GM23338 (cell line): ENCODE measurements around the gene PCBP3. TPM values are rescaled to one million over a fixed set of nuclear protein-coding genes. Genes with fewer than 3 reads are reported as not detected.

Experiments
- ATAC-seq: fragments of 200-7000 bp; cut with Tn5 transposase; 3 replicates; pipeline ENCODE4 v1.9.1; 2020
- DNase-seq: peaks from one replicate; pipeline ENCODE4 v3.0.0-alpha.2; 2015; ENCODE audit warnings: low spot score
- H2AFZ ChIP-seq: fragments of 200-600 bp; sonication (generic); 2 replicates; pipeline ENCODE4 v1.8.0; 2016; ENCODE audit warnings: antibody characterized with exemption, mild to moderate bottlenecking, moderate library complexity
- H3F3A ChIP-seq: fragments of 200-600 bp; sonication (generic); replicated peaks from 2 replicates; pipeline ENCODE4 v1.8.0; 2017; ENCODE audit warnings: antibody characterized with exemption, mixed run types, low read depth
- H3K27ac ChIP-seq: fragments of 200-600 bp; sonication (generic); 2 replicates; pipeline ENCODE4 v1.6.1; 2016; ENCODE audit warnings: low read depth
- H3K27me3 ChIP-seq: fragments of 200-600 bp; sonication (generic); 2 replicates; pipeline ENCODE4 v1.8.0; 2016; ENCODE audit warnings: mild to moderate bottlenecking, mixed run types, moderate library complexity; ENCODE audit not compliant: insufficient read depth
- H3K36me3 ChIP-seq: fragments of 200-600 bp; sonication (generic); 2 replicates; pipeline ENCODE4 v1.8.0; 2016; ENCODE audit warnings: mild to moderate bottlenecking; ENCODE audit not compliant: insufficient read depth
- H3K4me1 ChIP-seq: fragments of 200-600 bp; sonication (generic); 2 replicates; pipeline ENCODE4 v1.8.0; 2016; ENCODE audit warnings: mild to moderate bottlenecking, moderate library complexity; ENCODE audit not compliant: insufficient read depth
- H3K4me2 ChIP-seq: fragments of 200-600 bp; sonication (generic); 2 replicates; pipeline ENCODE4 v1.7.1; 2017; ENCODE audit warnings: mixed run types
- H3K4me3 ChIP-seq: fragments of 200-600 bp; sonication (generic); 2 replicates; pipeline ENCODE4 v1.6.1; 2016; ENCODE audit warnings: mixed run types
- H3K79me2 ChIP-seq: fragments of 200-600 bp; sonication (generic); replicated peaks from 2 replicates; pipeline ENCODE4 v1.8.0; 2017; ENCODE audit warnings: mild to moderate bottlenecking; ENCODE audit not compliant: insufficient read depth
- H3K9me2 ChIP-seq: fragments of 200-600 bp; sonication (generic); 2 replicates; pipeline ENCODE4 v1.8.0; 2017; ENCODE audit not compliant: insufficient read depth
- H4K20me1 ChIP-seq: fragments of 200-600 bp; sonication (generic); replicated peaks from 2 replicates; pipeline ENCODE4 v1.8.0; 2017; ENCODE audit warnings: mild to moderate bottlenecking; ENCODE audit not compliant: insufficient read depth
- H3K27ac Mint-ChIP-seq: 2 replicates; pipeline ENCODE4 v1.8.0; 2020; ENCODE audit warnings: inconsistent platforms, mild to moderate bottlenecking, moderate library complexity, mixed read lengths
- H3K27me3 Mint-ChIP-seq: 3 replicates; pipeline ENCODE4 v1.8.0; 2022; ENCODE audit warnings: low read depth, mild to moderate bottlenecking, moderate library complexity, mixed read lengths, inconsistent platforms; ENCODE audit not compliant: insufficient read depth, poor library complexity
- H3K36me3 Mint-ChIP-seq: 3 replicates; pipeline ENCODE4 v1.8.0; 2021; ENCODE audit warnings: low read depth, mild to moderate bottlenecking, inconsistent platforms, moderate library complexity, mixed read lengths
- H3K4me1 Mint-ChIP-seq: 3 replicates; pipeline ENCODE4 v1.8.0; 2020; ENCODE audit warnings: mild to moderate bottlenecking, inconsistent platforms, mixed read lengths
- H3K4me3 Mint-ChIP-seq: 3 replicates; pipeline ENCODE4 v1.8.0; 2021; ENCODE audit warnings: moderate library complexity, mild to moderate bottlenecking, inconsistent platforms, mixed read lengths
- H3K9me3 Mint-ChIP-seq: 3 replicates; pipeline ENCODE4 v1.8.0; 2020; ENCODE audit warnings: moderate library complexity, mild to moderate bottlenecking, inconsistent platforms, mixed read lengths
- CREB1 ChIP-seq: fragments of 250-450 bp; sonication (Bioruptor Pico); IDR thresholded peaks from 2 replicates; pipeline ENCODE4 v1.5.0; 2020; ENCODE audit warnings: low read depth, mild to moderate bottlenecking, moderate library complexity
- ETS1 ChIP-seq: IDR thresholded peaks from 2 replicates; pipeline ENCODE4 v1.6.1; 2016; ENCODE audit warnings: antibody characterized with exemption
- EZH2 ChIP-seq: fragments of 200-600 bp; sonication (generic); IDR thresholded peaks from one replicate; pipeline ENCODE4 v1.8.0; 2017; ENCODE audit warnings: antibody characterized with exemption, mild to moderate bottlenecking, low read depth; ENCODE audit not compliant: unreplicated experiment
- EZH2phosphoT487 ChIP-seq: fragments of 200-600 bp; sonication (generic); IDR thresholded peaks from one replicate; pipeline ENCODE4 v1.8.1; 2018; ENCODE audit warnings: antibody characterized with exemption; ENCODE audit not compliant: unreplicated experiment
- JUNB ChIP-seq: IDR thresholded peaks from one replicate; pipeline ENCODE4 v1.6.1; 2016; ENCODE audit warnings: antibody characterized with exemption; ENCODE audit not compliant: unreplicated experiment
- NANOG ChIP-seq: IDR thresholded peaks from 2 replicates; pipeline ENCODE4 v1.6.1; 2016; ENCODE audit warnings: antibody characterized with exemption, borderline replicate concordance
- POLR2AphosphoS5 ChIP-seq: IDR thresholded peaks from 2 replicates; pipeline ENCODE4 v1.6.1; 2016; ENCODE audit warnings: antibody characterized with exemption, low read depth
- STAT1 ChIP-seq: IDR thresholded peaks from one replicate; pipeline ENCODE4 v1.6.1; 2016; ENCODE audit warnings: antibody characterized with exemption; ENCODE audit not compliant: unreplicated experiment
- ZNF114 ChIP-seq: fragments of 250-450 bp; sonication (Bioruptor Pico); IDR thresholded peaks from 2 replicates; pipeline ENCODE4 v1.5.0; 2020; ENCODE audit warnings: mild to moderate bottlenecking, moderate library complexity
- ZNF331 ChIP-seq: fragments of 250-450 bp; sonication (Bioruptor Pico); IDR thresholded peaks from 2 replicates; pipeline ENCODE4 v1.5.0; 2020; ENCODE audit warnings: low read depth, mild to moderate bottlenecking, moderate library complexity
- polyA plus RNA-seq: library from polyadenylated mRNA; unstranded; fragments of >200 nt; fragmentation: Nextera tagmentation; extraction: Ambion mirVana; gene quantifications from 2 replicates; pipeline ENCODE4 v1.2.1, GENCODE V29; 2016
- total RNA-seq: library from RNA; depleted of rRNA; stranded (reverse); fragments of >200 nt; shearing (Covaris generic); gene quantifications from 2 replicates; pipeline ENCODE4 v1.2.3, GENCODE V29; 2014
- TF ChIP-seq, protein P1 (sequence below): IDR thresholded peaks from one replicate; pipeline ENCODE4 v1.6.1; 2018; ENCODE audit warnings: antibody characterized with exemption; ENCODE audit not compliant: unreplicated experiment
- TF ChIP-seq, protein P2 (sequence below): fragments of 250-450 bp; sonication (Bioruptor Pico); IDR thresholded peaks from 2 replicates; pipeline ENCODE4 v1.5.0; 2020; ENCODE audit warnings: mild to moderate bottlenecking, moderate library complexity
- TF ChIP-seq, protein P3 (sequence below), 2 experiments: fragments of 200-600 bp in 1 of 2; sonication (generic) in 1 of 2; conservative IDR thresholded peaks; 2 replicates each; pipeline versions ENCODE4 v1.5.1 to v1.6.1; 2016 to 2017; ENCODE audit warnings: antibody characterized with exemption in 2 of 2, low read depth in 2 of 2, mild to moderate bottlenecking in 2 of 2, moderate library complexity in 1 of 2

Gene PCBP3
- total and polyA plus RNA-seq, 2 experiments from 2014 or later, result 7.1 to 9.1 TPM

GRCh38 chr21:45767071-45768006, 123.8 kb downstream of the PCBP3 start:
- Histone ChIP-seq H3F3A (no peaks in the 10 kb centered on the region), H4K20me1 (no peaks in the 10 kb centered on the region), H3K27me3 (no peaks in the 10 kb centered on the region), H3K9me2 (no peaks in the 10 kb centered on the region), H3K4me1 (no peaks in the 10 kb centered on the region), H3K36me3 (no peaks in the 10 kb centered on the region), H3K27ac (no peak overlapping the region), H3K4me2 (no peak overlapping the region), H2AFZ (no peak overlapping the region), H3K79me2 (no peaks in the 10 kb centered on the region), H3K4me3 (no peak overlapping the region)
- DNase-seq (no peak), ATAC-seq (peak; percentile 19; the same call in 1 of the 3 replicates)
- Mint-ChIP-seq H3K4me3 (no peak overlapping the region), H3K36me3 (no peaks in the 10 kb centered on the region), H3K27me3 (peaks cover 4% of the 10 kb centered on the region), H3K4me1 (no peaks in the 10 kb centered on the region), H3K27ac (no peak overlapping the region), H3K9me3 (no peaks in the 10 kb centered on the region)
- TF ChIP-seq ZNF331 (CRISPR knock-in tag) (no peak), EZH2 (no peak), POLR2AphosphoS5 (no peak), JUNB (no peak), ETS1 (no peak), ZNF114 (no peak), STAT1 (no peak), EZH2phosphoT487 (no peak), CREB1 (CRISPR knock-in tag) (no peak), NANOG (no peak)
- TF ChIP-seq, protein P1, sequence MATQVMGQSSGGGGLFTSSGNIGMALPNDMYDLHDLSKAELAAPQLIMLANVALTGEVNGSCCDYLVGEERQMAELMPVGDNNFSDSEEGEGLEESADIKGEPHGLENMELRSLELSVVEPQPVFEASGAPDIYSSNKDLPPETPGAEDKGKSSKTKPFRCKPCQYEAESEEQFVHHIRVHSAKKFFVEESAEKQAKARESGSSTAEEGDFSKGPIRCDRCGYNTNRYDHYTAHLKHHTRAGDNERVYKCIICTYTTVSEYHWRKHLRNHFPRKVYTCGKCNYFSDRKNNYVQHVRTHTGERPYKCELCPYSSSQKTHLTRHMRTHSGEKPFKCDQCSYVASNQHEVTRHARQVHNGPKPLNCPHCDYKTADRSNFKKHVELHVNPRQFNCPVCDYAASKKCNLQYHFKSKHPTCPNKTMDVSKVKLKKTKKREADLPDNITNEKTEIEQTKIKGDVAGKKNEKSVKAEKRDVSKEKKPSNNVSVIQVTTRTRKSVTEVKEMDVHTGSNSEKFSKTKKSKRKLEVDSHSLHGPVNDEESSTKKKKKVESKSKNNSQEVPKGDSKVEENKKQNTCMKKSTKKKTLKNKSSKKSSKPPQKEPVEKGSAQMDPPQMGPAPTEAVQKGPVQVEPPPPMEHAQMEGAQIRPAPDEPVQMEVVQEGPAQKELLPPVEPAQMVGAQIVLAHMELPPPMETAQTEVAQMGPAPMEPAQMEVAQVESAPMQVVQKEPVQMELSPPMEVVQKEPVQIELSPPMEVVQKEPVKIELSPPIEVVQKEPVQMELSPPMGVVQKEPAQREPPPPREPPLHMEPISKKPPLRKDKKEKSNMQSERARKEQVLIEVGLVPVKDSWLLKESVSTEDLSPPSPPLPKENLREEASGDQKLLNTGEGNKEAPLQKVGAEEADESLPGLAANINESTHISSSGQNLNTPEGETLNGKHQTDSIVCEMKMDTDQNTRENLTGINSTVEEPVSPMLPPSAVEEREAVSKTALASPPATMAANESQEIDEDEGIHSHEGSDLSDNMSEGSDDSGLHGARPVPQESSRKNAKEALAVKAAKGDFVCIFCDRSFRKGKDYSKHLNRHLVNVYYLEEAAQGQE, result no peak
- TF ChIP-seq, protein P2, sequence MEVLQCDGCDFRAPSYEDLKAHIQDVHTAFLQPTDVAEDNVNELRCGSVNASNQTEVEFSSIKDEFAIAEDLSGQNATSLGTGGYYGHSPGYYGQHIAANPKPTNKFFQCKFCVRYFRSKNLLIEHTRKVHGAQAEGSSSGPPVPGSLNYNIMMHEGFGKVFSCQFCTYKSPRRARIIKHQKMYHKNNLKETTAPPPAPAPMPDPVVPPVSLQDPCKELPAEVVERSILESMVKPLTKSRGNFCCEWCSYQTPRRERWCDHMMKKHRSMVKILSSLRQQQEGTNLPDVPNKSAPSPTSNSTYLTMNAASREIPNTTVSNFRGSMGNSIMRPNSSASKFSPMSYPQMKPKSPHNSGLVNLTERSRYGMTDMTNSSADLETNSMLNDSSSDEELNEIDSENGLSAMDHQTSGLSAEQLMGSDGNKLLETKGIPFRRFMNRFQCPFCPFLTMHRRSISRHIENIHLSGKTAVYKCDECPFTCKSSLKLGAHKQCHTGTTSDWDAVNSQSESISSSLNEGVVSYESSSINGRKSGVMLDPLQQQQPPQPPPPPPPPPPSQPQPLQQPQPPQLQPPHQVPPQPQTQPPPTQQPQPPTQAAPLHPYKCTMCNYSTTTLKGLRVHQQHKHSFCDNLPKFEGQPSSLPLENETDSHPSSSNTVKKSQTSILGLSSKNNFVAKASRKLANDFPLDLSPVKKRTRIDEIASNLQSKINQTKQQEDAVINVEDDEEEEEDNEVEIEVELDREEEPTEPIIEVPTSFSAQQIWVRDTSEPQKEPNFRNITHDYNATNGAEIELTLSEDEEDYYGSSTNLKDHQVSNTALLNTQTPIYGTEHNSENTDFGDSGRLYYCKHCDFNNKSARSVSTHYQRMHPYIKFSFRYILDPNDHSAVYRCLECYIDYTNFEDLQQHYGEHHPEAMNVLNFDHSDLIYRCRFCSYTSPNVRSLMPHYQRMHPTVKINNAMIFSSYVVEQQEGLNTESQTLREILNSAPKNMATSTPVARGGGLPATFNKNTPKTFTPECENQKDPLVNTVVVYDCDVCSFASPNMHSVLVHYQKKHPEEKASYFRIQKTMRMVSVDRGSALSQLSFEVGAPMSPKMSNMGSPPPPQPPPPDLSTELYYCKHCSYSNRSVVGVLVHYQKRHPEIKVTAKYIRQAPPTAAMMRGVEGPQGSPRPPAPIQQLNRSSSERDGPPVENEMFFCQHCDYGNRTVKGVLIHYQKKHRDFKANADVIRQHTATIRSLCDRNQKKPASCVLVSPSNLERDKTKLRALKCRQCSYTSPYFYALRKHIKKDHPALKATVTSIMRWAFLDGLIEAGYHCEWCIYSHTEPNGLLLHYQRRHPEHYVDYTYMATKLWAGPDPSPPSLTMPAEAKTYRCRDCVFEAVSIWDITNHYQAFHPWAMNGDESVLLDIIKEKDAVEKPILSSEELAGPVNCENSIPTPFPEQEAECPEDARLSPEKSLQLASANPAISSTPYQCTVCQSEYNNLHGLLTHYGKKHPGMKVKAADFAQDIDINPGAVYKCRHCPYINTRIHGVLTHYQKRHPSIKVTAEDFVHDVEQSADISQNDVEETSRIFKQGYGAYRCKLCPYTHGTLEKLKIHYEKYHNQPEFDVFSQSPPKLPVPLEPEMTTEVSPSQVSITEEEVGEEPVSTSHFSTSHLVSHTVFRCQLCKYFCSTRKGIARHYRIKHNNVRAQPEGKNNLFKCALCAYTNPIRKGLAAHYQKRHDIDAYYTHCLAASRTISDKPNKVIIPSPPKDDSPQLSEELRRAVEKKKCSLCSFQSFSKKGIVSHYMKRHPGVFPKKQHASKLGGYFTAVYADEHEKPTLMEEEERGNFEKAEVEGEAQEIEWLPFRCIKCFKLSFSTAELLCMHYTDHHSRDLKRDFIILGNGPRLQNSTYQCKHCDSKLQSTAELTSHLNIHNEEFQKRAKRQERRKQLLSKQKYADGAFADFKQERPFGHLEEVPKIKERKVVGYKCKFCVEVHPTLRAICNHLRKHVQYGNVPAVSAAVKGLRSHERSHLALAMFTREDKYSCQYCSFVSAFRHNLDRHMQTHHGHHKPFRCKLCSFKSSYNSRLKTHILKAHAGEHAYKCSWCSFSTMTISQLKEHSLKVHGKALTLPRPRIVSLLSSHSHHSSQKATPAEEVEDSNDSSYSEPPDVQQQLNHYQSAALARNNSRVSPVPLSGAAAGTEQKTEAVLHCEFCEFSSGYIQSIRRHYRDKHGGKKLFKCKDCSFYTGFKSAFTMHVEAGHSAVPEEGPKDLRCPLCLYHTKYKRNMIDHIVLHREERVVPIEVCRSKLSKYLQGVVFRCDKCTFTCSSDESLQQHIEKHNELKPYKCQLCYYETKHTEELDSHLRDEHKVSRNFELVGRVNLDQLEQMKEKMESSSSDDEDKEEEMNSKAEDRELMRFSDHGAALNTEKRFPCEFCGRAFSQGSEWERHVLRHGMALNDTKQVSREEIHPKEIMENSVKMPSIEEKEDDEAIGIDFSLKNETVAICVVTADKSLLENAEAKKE (CRISPR knock-in tag), result no peak
- TF ChIP-seq, protein P3, sequence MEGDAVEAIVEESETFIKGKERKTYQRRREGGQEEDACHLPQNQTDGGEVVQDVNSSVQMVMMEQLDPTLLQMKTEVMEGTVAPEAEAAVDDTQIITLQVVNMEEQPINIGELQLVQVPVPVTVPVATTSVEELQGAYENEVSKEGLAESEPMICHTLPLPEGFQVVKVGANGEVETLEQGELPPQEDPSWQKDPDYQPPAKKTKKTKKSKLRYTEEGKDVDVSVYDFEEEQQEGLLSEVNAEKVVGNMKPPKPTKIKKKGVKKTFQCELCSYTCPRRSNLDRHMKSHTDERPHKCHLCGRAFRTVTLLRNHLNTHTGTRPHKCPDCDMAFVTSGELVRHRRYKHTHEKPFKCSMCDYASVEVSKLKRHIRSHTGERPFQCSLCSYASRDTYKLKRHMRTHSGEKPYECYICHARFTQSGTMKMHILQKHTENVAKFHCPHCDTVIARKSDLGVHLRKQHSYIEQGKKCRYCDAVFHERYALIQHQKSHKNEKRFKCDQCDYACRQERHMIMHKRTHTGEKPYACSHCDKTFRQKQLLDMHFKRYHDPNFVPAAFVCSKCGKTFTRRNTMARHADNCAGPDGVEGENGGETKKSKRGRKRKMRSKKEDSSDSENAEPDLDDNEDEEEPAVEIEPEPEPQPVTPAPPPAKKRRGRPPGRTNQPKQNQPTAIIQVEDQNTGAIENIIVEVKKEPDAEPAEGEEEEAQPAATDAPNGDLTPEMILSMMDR (conservative IDR thresholded peaks at IDR 0.05; ENCODE audit: low read depth in 2 of 2), result no peak
